CD4-positive, alpha-beta T cell (primary cell): ENCODE measurements around the gene ANXA3. TPM values are rescaled to one million over a fixed set of nuclear protein-coding genes. Genes with fewer than 3 reads are reported as not detected.

Source experiments
- ATAC-seq: fragments of 200-7000 bp; cut with Tn5 transposase; one replicate; pipeline ENCODE4 v1.10.0; 2022; ENCODE audit warnings: mild to moderate bottlenecking; ENCODE audit not compliant: poor library complexity
- CTCF ChIA-PET: fragments of 350-600 bp; sonication (Branson Sonifier 250); formaldehyde crosslinking; loops from one replicate; lab custom pipeline; 2021; ENCODE audit warnings: antibody characterized with exemption, inconsistent platforms; lab: Charles Lee
- POLR2A ChIA-PET: fragments of 350-600 bp; sonication (Branson Sonifier 250); formaldehyde crosslinking; loops from one replicate; lab custom pipeline; 2021; ENCODE audit warnings: antibody characterized with exemption, inconsistent platforms; lab: Charles Lee
- DNase-seq, 14 experiments: peaks; one replicate each; pipeline ENCODE4 v3.0.0-alpha.2; 2013 to 2020; ENCODE audit warnings: mixed read lengths in 2 of 14
- H3K27ac ChIP-seq, 2 donors: one replicate each; pipeline versions ENCODE4 v1.5.1 to v1.7.0; 2013; ENCODE audit warnings: low read length in 2 of 2, low read depth in 1 of 2, mild to moderate bottlenecking in 1 of 2
- H3K27me3 ChIP-seq, 2 experiments: 1 replicate in 1 of 2; 2 replicates in 1 of 2; pipeline versions ENCODE4 v1.6.1 to v1.7.0; 2013; ENCODE audit warnings: low read length in 2 of 2, control low read depth in 1 of 2, mild to moderate bottlenecking in 1 of 2, moderate library complexity in 1 of 2; ENCODE audit not compliant: insufficient read depth in 2 of 2, control insufficient read depth in 1 of 2
- H3K36me3 ChIP-seq: one replicate; pipeline ENCODE4 v1.6.1; 2013; ENCODE audit warnings: low read length, control low read depth; ENCODE audit not compliant: insufficient read depth
- H3K4me1 ChIP-seq: one replicate; pipeline ENCODE4 v1.6.1; 2013; ENCODE audit warnings: low read length, control low read depth; ENCODE audit not compliant: insufficient read depth
- H3K4me3 ChIP-seq: one replicate; pipeline ENCODE4 v1.5.1; 2013; ENCODE audit warnings: mild to moderate bottlenecking, low read length, moderate library complexity
- H3K9me3 ChIP-seq, 2 experiments: 1 replicate in 1 of 2; 2 replicates in 1 of 2; pipeline versions ENCODE4 v1.6.1 to v1.7.0; 2013; ENCODE audit warnings: low read length in 2 of 2, mild to moderate bottlenecking in 2 of 2, control low read depth in 1 of 2, moderate library complexity in 1 of 2; ENCODE audit not compliant: control insufficient read depth in 1 of 2, insufficient read depth in 1 of 2
- H3K27ac Mint-ChIP-seq: one replicate; pipeline ENCODE4 v1.8.0; 2020; ENCODE audit warnings: mixed read lengths
- H3K27me3 Mint-ChIP-seq: one replicate; pipeline ENCODE4 v1.8.0; 2021; ENCODE audit warnings: mixed read lengths
- H3K36me3 Mint-ChIP-seq: one replicate; pipeline ENCODE4 v1.8.0; 2021; ENCODE audit warnings: low read depth, mixed read lengths
- H3K4me1 Mint-ChIP-seq: one replicate; pipeline ENCODE4 v1.8.0; 2021; ENCODE audit warnings: low read depth, mixed read lengths
- H3K4me3 Mint-ChIP-seq: one replicate; pipeline ENCODE4 v1.8.0; 2020; ENCODE audit warnings: mild to moderate bottlenecking, mixed read lengths
- H3K9me3 Mint-ChIP-seq: one replicate; pipeline ENCODE4 v1.8.0; 2020; ENCODE audit warnings: mixed read lengths
- CTCF ChIP-seq: fragments of 200-600 bp; IDR thresholded peaks from one replicate; pipeline ENCODE4 v1.8.0; 2022; ENCODE audit warnings: antibody characterized with exemption, mild to moderate bottlenecking
- intact Hi-C, 2 experiments: fragments of 100-400 bp; cut with DNase I in 1 of 2; cut with micrococcal nuclease in 1 of 2; formaldehyde crosslinking; loops; one replicate each; pipeline versions ENCODE4 v1.15.1 to v1.9.0; 2023 to 2025; cut with DNase I, micrococcal nuclease
- total RNA-seq, 174 experiments: library from RNA in 2 of 174; stranded (reverse) in 2 of 174; gene quantifications; one replicate each; pipeline ENCODE4 v1.2.3 and lab custom pipeline; 2021 to 2026

ANXA3 gene
- total RNA-seq, 2 experiments from 2014 or later = not detected

- ATAC-seq = peak; percentile 54
- no peaks in the 10 kb centered on the region for H3K36me3 Mint-ChIP-seq
- peak overlapping the region; percentile 16 for H3K27ac Mint-ChIP-seq
- H3K36me3 ChIP-seq = no peaks in the 10 kb centered on the region
- peak in 5 of 14 experiments; percentile 3 to 43 (median 35) for DNase-seq
- no peak overlapping the region for H3K27ac ChIP-seq
- H3K27me3 Mint-ChIP-seq = no peaks in the 10 kb centered on the region
- H3K9me3 ChIP-seq = no peaks in the 10 kb centered on the region
- CTCF ChIA-PET = interaction anchor here (3.3 kb wide), 1 partner anchor 12 kb away, joined by 17 read pairs; no protein-coding TSS in a partner anchor
- peak overlapping the region; percentile 64 for H3K4me3 Mint-ChIP-seq
- peaks cover 45% of the 10 kb centered on the region for H3K4me1 Mint-ChIP-seq
- peaks cover 16% of the 10 kb centered on the region for H3K4me1 ChIP-seq
- intact Hi-C loops = no loop called here
- H3K4me3 ChIP-seq = peak overlapping the region; percentile 22
- no peaks in the 10 kb centered on the region for H3K9me3 Mint-ChIP-seq
- POLR2A ChIA-PET = interaction anchor here (0.8 kb wide), 1 partner anchor 19 kb away, joined by 3 read pairs; no protein-coding TSS in a partner anchor
- no peak for TF ChIP-seq CTCF
- H3K27me3 ChIP-seq = no peaks in the 10 kb centered on the region
Measured at GRCh38 chr4:78656968-78657445, 105.4 kb downstream of the ANXA3 start.

DNA sequence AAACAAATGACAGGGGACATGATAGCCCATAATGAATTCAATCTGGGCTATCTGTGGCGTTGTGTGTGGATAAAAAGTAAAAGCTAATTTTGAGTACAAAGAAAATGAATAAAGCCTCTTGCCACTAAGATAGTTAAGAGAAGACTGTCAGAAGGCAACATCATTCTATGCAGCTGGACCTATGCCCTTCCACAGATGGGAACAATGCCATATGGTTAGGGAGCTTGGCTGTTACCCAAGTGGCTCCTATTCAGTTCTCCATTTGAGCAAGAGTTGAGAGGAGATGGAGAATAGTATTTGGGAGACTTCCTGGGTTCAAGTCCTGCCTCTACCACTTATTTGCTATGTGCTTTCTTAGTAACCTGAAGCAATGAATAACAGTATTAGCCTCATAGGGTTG is 107.7 kb downstream of the ANXA3 start:
- ChIA-PET CTCF (interaction anchor here (3.3 kb wide), 1 partner anchor 14 kb away, joined by 17 read pairs; no protein-coding TSS in a partner anchor), POLR2A (no interaction called here)
- ATAC-seq (no peak), DNase-seq (no peak)
- H3K27ac ChIP-seq = no peak overlapping the region
- Mint-ChIP-seq H3K27me3 (no peaks in the 10 kb centered on the region), H3K4me1 (peaks cover 61% of the 10 kb centered on the region), H3K36me3 (no peaks in the 10 kb centered on the region), H3K9me3 (no peaks in the 10 kb centered on the region), H3K27ac (no peak overlapping the region), H3K4me3 (no peak overlapping the region)
- no peaks in the 10 kb centered on the region for H3K9me3 ChIP-seq
- no peak overlapping the region for H3K4me3 ChIP-seq
- H3K36me3 ChIP-seq = no peaks in the 10 kb centered on the region
- TF ChIP-seq CTCF = no peak
- H3K27me3 ChIP-seq = no peaks in the 10 kb centered on the region
- peaks cover 16% of the 10 kb centered on the region for H3K4me1 ChIP-seq
- intact Hi-C loops = no loop called here

- peaks cover 16% of the 10 kb centered on the region for H3K4me1 ChIP-seq
Measured at GRCh38 chr4:78659665-78660064, 108.1 kb downstream of the ANXA3 start.

More at GRCh38 chr4:78659665-78660064, 108.1 kb downstream of the ANXA3 start:
- no peak for TF ChIP-seq CTCF
- H3K36me3 ChIP-seq = no peaks in the 10 kb centered on the region
- H3K27me3 ChIP-seq = no peaks in the 10 kb centered on the region
- H3K9me3 ChIP-seq = no peaks in the 10 kb centered on the region
- H3K27ac ChIP-seq = no peak overlapping the region
- ATAC-seq (no peak), DNase-seq (no peak)
- Mint-ChIP-seq H3K27ac (no peak overlapping the region), H3K4me3 (no peak overlapping the region), H3K36me3 (no peaks in the 10 kb centered on the region), H3K9me3 (no peaks in the 10 kb centered on the region), H3K27me3 (no peaks in the 10 kb centered on the region), H3K4me1 (peaks cover 61% of the 10 kb centered on the region)
- intact Hi-C loops = no loop called here
- H3K4me3 ChIP-seq = no peak overlapping the region
- ChIA-PET POLR2A (no interaction called here), CTCF (interaction anchor here (1.3 kb wide), 1 partner anchor 15 kb away, joined by 3 read pairs; no protein-coding TSS in a partner anchor)

Other genes starting within 250 kb of the ANXA3 start
- 1 to 10 TPM; 4.6 to 5.6 TPM for gene BMP2K, start 224.6 kb downstream of the ANXA3 start, total RNA-seq